Epidermal melanocyte (primary cell): ENCODE data around the gene CRYBA4.
A peak's percentile ranks its signal among the peaks of the same experiment; 100 is the strongest.
"Not testable (repeated sequence)": the region's sequence is repeated elsewhere in the genome, so short reads cannot be mapped to it uniquely, and the experiment has no call there.

Experiments used
- DNase-seq: peaks from one replicate; pipeline ENCODE4 v3.0.0; 2011; ENCODE audit warnings: low spot score; ENCODE audit not compliant: insufficient read length

The CRYBA4 gene

GRCh38 chr22:26597026-26597425, 24.7 kb upstream of the CRYBA4 start:
- DNase-seq, result no peak

DNA sequence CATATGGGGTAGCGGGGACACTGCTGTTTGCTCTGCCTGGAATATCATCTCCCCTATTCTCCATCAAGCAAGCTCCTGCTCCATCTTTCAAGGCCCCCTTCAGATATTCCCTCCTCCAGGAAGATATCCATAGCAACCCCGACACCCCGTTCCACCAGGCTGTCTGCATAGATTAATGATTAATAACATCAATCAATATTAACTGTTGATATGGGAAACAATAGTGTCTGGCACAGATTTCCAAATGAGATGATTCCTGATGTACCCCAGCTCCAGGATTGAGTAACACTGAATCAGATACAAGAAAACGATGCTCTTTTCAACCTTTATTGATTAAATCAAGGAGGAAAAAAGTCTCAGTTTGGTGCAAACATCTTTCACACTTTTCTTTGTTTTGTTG, 24.3 kb upstream of the CRYBA4 start:
- DNase-seq, result no peak

DNA sequence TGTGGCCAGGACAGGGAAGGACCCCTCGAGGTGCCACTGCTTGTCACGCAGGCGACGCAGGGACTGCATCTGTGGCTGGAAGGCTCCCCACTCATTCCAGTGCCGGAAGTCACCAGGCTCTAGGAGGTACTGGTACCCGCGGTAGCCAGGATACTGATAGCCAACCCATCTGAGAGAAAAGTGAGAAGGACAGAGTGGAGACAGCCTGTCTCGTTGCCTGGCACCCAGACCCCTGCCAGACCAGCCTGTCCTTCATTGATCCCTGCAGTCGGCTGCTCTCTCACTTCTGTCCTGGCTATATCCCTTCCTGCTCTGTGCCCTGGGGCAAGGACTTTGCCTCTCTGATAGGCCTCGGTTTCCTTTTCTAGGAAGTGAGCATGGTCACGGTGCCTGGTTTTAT, 22.3 kb upstream of the CRYBA4 start:
- DNase-seq, result no peak

DNA sequence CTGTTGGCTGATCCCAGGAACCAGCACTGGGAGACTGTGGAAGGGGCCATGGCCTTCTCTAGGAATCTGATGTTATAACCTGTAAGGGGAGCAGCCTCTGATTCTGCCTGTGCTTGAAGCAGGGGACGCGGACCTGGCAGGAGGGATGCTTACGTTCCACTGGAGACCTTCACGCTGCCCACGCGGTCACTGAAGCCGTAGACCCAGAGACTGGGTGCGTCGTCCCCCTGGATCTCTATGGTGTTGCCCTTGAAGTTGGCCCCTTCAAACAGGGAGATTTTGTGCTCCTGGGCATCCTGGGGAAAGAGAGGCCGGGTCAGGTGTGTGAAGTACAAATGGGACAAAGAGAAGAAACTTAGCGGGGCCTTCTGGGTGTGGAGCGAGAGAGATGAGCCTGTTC, 20.0 kb upstream of the CRYBA4 start:
- no peak for DNase-seq

- no peak for DNase-seq
These were observed 19.6 kb upstream of the CRYBA4 start for GRCh38 chr22:26602127-26602526.

DNA sequence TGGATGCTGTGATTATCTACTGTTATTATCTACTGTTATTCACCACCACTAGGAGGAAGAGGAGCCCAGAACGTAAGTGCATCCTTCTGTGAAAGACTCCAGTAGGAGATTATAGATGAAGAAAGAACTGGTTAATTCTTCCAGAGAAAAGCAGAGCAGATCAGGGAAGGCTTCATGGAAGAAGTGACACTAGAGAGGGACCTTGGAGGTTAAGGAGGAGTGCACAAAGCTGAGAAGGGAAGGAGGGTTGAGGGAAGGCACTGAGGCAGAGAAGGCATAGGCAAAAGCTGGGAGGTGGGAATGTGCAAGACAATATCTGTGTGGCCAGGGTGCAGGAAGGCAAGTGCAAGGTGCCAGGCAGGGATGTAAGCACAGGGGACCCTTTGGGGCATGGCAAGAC, 17.4 kb upstream of the CRYBA4 start:
- no peak for DNase-seq

DNA sequence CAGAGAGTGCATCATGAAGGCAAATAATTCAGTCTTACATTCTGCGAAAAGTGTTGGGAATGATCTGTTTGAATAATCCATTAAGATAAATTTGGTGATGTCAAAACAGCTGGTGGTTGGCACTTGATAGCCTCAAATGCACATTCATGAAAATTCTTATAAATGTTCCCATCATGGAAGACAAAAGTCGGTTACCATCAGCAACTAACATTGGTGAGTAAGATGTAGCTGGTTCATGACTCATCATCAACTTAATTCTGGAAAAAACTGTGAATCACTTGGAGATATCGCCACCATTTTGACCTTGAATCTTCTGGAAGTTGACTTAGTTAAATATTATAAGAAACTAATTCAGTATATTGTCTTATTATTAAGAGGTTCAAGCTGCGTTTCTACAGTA, 15.2 kb upstream of the CRYBA4 start:
- DNase-seq, result no peak

DNA sequence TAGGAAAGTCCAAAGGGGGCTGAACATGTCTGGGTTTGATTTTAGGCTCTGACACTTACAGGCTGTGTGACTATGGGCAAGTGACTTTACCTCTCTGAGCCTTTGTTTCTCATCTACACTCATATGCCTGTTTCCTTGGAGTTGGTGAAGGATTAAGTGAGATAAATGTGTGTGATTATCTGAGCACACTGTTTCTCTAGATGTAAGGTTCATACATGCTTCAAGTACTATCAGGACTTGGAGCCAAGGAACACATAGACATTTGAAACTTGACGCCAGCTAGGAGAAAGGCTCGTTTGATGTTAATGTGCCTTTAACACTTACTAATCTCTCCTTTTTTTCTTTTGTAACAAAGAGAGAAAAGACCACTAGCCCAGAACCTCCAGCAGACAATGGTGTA, 13.6 kb upstream of the CRYBA4 start:
- no peak for DNase-seq

- no peak for DNase-seq
These were observed 12.5 kb upstream of the CRYBA4 start for GRCh38 chr22:26609287-26609686.

DNA sequence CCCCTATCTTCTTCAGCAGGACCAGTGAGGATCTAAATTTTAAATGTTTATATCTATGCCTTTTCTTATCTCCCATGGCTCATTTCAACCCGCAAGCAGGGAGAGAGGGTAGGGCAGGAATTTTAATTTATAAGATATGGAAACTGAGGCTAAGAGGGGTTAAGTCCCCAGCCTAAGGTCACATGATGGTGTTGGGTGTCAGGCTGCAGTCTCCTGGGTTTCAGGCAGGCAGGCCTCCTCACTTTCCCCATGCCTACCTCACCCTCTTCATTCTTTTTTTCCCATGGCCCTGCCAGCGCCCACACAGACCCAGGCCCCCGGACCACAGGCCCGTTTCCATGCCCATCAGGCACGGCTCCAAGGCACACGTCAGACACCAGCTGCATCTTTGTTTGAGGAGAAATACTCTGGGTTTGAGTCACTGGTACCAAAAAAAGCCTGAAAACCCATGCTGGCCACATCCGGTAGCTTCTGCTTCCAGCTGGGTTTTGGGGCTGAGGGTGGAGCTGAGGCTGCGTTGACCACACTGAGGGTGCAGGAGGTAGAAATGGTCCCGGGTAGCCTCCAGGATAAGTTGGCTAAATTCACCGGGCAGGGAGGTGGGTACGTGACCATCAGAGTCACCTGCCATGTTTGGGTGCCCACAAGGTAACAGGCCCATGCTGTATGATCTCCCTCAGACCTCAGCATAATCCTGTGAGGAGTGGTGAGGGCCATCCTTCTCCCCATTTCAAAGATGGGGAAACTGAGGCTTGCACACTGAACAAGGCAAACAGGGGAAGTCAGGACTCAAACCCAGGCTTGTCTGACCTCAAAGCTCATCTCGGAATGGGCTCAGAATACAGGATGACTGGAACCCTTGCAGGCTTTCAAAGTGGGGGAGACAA, 11.4 kb upstream of the CRYBA4 start:
- DNase-seq, result peak; percentile 58

GRCh38 chr22:26610996-26611395, 10.8 kb upstream of the CRYBA4 start:
- DNase-seq, result no peak

GRCh38 chr22:26612652-26613051, 9.1 kb upstream of the CRYBA4 start:
- DNase-seq, result no peak

DNA sequence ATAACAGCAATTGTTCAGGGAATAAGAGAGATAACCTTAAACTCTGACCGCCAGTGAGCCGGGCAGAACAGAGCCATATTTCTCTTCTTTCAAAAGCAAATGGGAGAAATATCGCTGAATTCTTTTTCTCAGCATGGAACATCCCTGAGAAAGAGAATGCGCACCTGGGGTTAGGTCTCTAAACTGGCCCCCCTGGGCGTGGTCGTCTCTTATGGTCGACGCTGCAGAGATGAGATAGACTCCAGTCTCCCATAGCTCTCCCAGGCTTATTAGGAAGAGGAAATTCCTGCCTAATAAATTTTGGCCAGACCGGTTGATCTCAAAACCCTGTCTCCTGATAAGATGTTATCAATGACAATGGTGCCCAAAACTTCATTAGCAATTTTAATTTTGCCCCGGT, 8.0 kb upstream of the CRYBA4 start:
- not testable (repeated sequence) for DNase-seq

GRCh38 chr22:26614322-26614721, 7.4 kb upstream of the CRYBA4 start:
- DNase-seq, result no peak

DNA sequence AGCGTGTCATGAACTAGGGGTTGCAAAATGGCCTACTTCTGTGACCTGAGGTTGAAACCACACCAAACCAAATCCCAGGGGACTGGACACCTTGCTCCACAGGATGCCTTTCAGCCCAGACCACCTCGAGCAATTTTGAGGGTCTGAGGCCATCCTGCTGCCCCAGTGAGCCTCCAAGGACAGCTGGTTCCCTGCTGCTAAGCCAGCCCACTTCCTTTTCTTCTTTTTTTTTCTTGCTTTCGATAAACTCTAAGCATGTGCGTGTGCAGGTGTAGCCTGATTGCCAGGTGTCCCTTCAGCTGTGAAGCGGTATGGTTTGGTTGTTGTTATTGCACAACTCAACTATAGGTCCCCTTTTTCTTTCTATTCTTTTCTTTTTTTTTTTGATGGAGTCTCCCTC, 6.6 kb upstream of the CRYBA4 start:
- no peak for DNase-seq

DNA sequence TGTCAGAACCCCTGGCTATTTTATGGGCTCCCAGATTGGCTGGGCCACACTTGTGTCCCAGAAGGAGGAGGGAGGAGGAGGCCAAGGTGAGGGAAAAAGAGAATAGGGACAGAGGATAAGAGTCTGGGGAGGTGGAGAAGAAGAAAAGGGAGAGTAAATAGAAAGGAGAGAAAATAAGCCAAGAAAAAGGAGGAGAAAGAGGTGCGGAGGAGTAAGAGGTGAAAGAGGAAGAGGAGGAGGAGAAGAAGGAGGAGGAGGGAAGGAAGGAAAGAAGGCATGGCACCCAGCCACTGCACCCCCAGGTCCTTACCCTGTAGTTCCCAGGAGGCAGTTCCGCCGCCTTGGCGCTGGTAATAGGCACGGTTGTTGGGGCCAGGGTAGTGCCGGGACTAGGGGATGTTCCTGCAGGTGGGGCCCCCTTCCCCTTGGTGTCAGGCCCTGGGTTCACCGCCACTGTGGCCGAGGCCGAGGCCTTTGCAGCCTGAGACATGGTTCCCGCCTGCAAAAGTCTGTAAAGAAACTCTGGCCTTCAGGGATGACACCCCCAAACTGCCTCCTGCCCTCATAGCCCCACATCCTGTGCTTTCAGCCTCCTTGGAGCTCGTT, 5.8 kb upstream of the CRYBA4 start:
- DNase-seq, result no peak

DNA sequence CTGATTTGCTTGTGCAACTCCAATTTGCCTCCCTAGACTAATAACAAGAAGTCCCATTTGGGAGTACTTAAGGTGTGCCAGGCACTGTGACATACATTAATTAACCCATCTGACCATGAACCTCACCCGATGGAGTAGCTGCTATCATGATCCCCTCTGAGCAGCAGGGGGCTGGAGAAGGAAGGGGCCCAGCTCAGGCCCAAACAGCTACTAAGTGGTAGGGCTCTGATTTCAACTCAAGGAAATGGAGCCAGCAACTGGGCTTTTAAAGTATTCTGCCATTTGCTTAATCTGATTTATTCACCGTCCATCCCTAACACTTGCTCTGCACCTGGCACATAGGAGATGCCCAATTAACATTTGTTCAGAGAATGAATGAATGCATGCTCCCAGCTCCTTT, 5.1 kb upstream of the CRYBA4 start:
- no peak for DNase-seq

DNA sequence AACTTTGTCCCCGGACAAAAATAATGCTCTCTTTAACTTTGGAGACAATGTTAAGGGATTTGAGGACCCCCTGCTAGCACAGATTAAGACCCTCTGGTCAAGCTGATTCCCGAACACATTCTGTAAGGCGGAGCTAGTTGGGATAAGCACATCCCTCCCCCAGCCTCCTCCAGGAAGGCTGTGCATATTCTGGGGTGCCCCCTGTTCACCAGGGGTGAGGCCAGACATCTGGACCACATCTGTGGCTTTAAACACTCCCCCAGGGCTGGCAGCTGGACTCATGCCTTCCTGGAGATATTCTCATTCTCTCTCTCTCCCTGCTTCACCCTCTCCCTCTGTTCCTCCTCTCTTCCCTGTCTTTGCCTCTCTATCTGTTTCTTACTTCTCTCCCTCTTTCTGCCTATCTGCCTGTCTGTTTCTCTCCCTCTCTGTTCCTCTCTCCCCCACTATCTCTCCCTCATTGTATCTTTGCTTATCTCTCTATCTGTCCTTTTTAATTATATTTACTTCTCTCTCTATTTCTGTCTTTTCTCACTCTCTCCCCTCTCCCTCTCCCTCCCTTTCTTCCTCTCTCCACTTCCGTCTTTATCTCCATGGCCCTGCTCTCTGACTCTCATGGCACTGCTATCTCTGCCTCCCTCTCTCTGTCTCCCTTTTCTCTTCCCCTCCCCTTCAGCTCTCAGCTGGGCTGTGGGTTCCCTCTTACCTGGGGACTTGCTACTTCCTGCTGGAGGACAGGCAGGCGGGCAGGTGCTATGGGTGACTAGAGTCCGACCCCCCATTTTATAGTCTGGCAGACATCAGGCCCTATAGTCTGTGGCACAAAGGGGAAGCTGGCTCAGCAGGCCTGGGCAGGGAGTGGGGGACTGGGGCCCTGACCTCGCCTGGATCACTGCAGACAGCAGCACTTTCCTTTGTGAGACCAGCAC, 4.2 kb upstream of the CRYBA4 start, which contains the start of gene CRYBB1:
TSS of gene CRYBB1 (minus strand) at position 757 of the 929 bp plus-strand sequence. CDS start 1,708 bp downstream, outside the sequence.
- DNase-seq, result peak; percentile 56

- no peak for DNase-seq
These were observed 3.3 kb upstream of the CRYBA4 start for GRCh38 chr22:26618455-26618854.

DNA sequence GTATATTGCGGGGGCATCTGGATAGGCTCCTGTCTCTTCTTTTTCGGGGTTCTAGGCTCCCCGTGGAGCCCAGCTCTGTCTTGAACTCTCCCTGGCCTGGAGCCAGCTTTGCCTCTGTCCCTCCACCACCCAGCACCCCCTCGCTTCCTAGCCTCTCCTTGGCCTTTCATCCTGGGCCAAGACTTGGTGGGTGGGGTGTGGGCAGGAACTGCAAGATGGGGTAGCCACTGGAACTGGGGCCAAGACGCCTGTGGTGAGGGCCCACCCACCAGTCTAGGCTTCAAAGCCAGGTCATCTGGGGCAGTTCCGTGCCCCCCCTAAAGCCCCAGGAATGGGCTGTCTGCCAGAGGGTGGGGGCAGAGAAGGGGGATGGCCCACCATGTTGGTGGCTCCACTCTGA, 2.3 kb upstream of the CRYBA4 start:
- DNase-seq, result no peak

- no peak for DNase-seq
These were observed 1.6 kb upstream of the CRYBA4 start for GRCh38 chr22:26620197-26620596.

DNA sequence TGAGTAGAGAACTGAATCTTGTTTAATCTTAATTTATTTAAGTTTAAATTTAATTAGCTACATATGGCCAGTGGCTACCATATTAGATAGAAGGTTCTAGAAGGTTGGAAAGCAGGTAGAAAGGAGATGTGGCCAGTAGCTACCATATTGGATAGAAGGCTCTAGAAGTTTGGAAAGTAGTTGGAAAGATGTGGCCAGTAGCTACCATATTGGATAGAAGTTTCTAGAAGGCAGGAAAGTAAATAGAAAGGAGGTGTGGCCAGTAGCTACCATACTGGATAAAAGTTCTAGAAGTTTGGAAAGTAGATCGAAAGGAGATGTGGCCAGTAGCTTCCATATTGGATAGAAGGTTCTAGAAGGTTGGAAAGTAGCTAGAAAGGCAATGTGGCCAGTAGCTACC, 2.2 kb downstream of the CRYBA4 start:
- no peak for DNase-seq
